ENCODE measurements around the gene FCHSD1.

GRCh38 chr5:141634720-141635119, 16.5 kb downstream of the FCHSD1 start:
- TF ChIP-seq CTCF (IDR thresholded peaks at IDR 0.05) (no peak), EZH2 (IDR thresholded peaks at IDR 0.05; ENCODE audit: borderline replicate concordance, insufficient read depth, low read depth, low read length, poor library complexity, severe bottlenecking) (no peak)

Measured in B cell (primary cell).